ENCODE data around the gene CSTB. TPM values are rescaled to one million over a fixed set of nuclear protein-coding genes. Genes with fewer than 3 reads are reported as not detected.
A peak's percentile ranks its signal among the peaks of the same experiment; 100 is the strongest.

The CSTB gene
- total and polyA plus RNA-seq, 2 of the 8 experiments (the other 6 are each of a cell fraction or from before 2014, with no cell fraction given), result 53.8 to 64.1 TPM

DNA sequence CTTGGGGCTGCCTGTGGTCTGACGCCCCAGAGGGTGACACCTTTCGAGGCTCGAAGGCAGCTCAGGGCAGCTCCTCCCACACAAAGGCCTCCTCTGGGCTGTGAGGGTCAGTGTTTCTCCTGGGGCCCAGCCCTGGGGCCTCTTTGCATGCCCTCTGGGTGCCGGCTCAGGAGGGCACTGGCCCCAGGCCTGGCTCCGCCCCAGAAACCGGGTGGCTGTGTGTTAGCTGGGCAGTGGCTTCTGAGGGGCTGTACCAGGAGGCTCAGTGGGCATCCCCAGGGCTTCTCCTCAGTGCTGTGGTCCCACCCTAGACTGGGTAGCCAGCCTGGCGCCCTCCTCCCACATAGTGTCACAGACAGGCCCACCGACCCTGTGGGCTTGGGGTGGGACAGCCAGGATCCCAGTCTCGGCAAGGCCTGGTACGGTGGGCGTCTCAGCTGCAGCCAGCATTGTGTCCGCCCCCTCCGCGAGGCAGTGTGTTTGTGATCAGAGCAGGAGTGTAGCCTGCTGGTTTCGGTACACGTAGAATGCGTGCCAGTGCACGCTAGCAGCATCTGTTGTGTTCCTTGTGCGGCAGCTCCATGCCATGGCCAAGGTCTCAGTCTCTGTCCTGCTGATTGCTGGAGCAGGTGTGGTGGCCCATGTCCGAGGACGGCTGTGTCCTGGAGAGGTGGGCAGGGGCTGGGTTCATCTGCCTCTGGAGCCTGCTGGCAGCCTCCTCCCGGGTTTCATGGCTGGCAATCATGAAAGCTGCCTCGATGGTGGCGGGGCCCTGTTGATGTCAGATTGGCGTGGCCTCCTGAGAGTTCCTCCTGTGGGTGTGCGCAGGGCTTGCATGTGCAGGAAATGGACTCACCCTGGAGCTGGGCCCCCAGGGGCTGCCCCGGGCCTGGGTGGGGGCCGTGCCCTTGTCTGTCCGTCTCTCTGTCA is 41.3 kb upstream of the CSTB start:
- no peak overlapping the region for H3K4me2 ChIP-seq (ENCODE audit: insufficient read depth in 1 of 2, low read depth in 2 of 2, low read length in 2 of 2)
- no peak overlapping the region for H3K18ac ChIP-seq (ENCODE audit: extremely low read depth, low read length)
- peak overlapping the region; percentile 38 for H3K4ac ChIP-seq (replicated peaks; ENCODE audit: insufficient read length, low read depth, low read length)
- H3K9ac ChIP-seq (replicated peaks in 1 of 4; ENCODE audit: extremely low read depth in 1 of 4, low read depth in 3 of 4, low read length in 3 of 4), result no peak overlapping the region
- FAIRE-seq (no peak), DNase-seq (ENCODE audit: low read depth in 1 of 2, low spot score in 2 of 2) (no peak)
- H3K79me1 ChIP-seq (ENCODE audit: low read depth, low read length), result no peaks in the 10 kb centered on the region
- peak overlapping the region; percentile 40 for H4K91ac ChIP-seq (replicated peaks; ENCODE audit: insufficient read length, low read length)
- H3K56ac ChIP-seq (replicated peaks; ENCODE audit: insufficient read length, low read depth, low read length), result no peak overlapping the region
- H2BK5ac ChIP-seq (ENCODE audit: low read depth, low read length), result no peak overlapping the region
- no peak overlapping the region for H2AFZ ChIP-seq (ENCODE audit: low read length)
- no peaks in the 10 kb centered on the region for H3K36me3 ChIP-seq (ENCODE audit: control insufficient read depth in 2 of 4, insufficient read depth in 4 of 4, low read length in 3 of 4)
- H4K5ac ChIP-seq (ENCODE audit: insufficient read length, low read depth, low read length), result no peak overlapping the region
- peaks cover 1 to 2% of the 10 kb centered on the region in 2 experiments for H4K20me1 ChIP-seq (replicated peaks in 1 of 2; ENCODE audit: control insufficient read depth in 1 of 2, insufficient read depth in 2 of 2, low read length in 2 of 2)
- H2AK5ac ChIP-seq (ENCODE audit: low read depth, low read length), result 0 out of 2 replicates have a peak overlapping the region, but pooled peaks have one; percentile 24
- ChIA-PET POLR2A (ENCODE audit: partially characterized antibody) (interaction anchor here (0.7 kb wide), 1 partner anchor 158 kb away, joined by 3 read pairs; no protein-coding TSS in a partner anchor), CTCF (ENCODE audit: partially characterized antibody) (interaction anchor here (0.6 to 4.1 kb wide), 17 partner anchors 9 to 666 kb away, joined by 3 to 42 read pairs (median 4); partner anchors contain the start of gene RRP1)
- no peak overlapping the region for H2BK12ac ChIP-seq (ENCODE audit: low read depth, low read length)
- no peak overlapping the region for H3K23ac ChIP-seq (ENCODE audit: insufficient read length)
- 84% methylated on average over 28 of the region's 29 CpGs; no CpG with 5 or more reads in 1 of the 2 experiments for WGBS, 2 experiments (ENCODE audit: extremely low coverage in 1 of 2, insufficient coverage in 1 of 2, insufficient read length in 1 of 2, insufficient replicate concordance in 2 of 2, low coverage in 1 of 2, low lambda C conversion rate in 2 of 2, missing lambda C conversion rate in 1 of 2)
- peaks cover 2% of the 10 kb centered on the region; the same call in 1 of the 2 replicates for H3K23me2 ChIP-seq (ENCODE audit: low read depth, low read length)
- no peaks in the 10 kb centered on the region for H3K79me2 ChIP-seq (ENCODE audit: control insufficient read depth in 1 of 2, insufficient read depth in 2 of 2, low read length in 2 of 2)
- H4K8ac ChIP-seq (ENCODE audit: extremely low read depth, insufficient read depth, low read length), result no peak overlapping the region
- peak overlapping the region; percentile 92 for H2BK15ac ChIP-seq (ENCODE audit: low read length)
- H3K4me3 ChIP-seq (ENCODE audit: extremely low read depth in 1 of 4, insufficient read depth in 2 of 4, low read depth in 3 of 4, low read length in 4 of 4), result no peak overlapping the region
- no peak overlapping the region for H2BK120ac ChIP-seq (replicated peaks; ENCODE audit: low read depth, low read length)
- H3K4me1 ChIP-seq (replicated peaks in 1 of 4; ENCODE audit: control insufficient read depth in 3 of 4, insufficient read depth in 4 of 4, low read length in 3 of 4), result peaks cover 0 to 9% (median 8%) of the 10 kb centered on the region in 4 experiments; a peak in 6 of 7 replicates
- H3K27me3 ChIP-seq (replicated peaks in 1 of 4; ENCODE audit: control insufficient read depth in 3 of 4, extremely low read depth in 1 of 4, insufficient read depth in 3 of 4, low read length in 3 of 4), result no peaks in the 10 kb centered on the region
- H3K9me3 ChIP-seq (ENCODE audit: insufficient read depth in 2 of 2, low read depth in 1 of 2, low read length in 1 of 2), result peaks cover 0 to 15% of the 10 kb centered on the region in 2 experiments; a peak in 1 of 4 replicates
- H3K27ac ChIP-seq (ENCODE audit: low read depth, low read length), result 0 out of 2 replicates have a peak overlapping the region, but pooled peaks have one; percentile 48
- no peak overlapping the region for H3K14ac ChIP-seq (ENCODE audit: insufficient read length)
- no peak overlapping the region for H2BK20ac ChIP-seq (ENCODE audit: low read length)
- TF ChIP-seq ZNF274 (IDR thresholded peaks at IDR 0.05; ENCODE audit: borderline replicate concordance, extremely low read depth, low read length) (no peak), CREB1 (IDR thresholded peaks at IDR 0.05) (no peak), YY1 (IDR thresholded peaks at IDR 0.05; ENCODE audit: low read depth, low read length) (no peak), KDM4A (IDR thresholded peaks at IDR 0.05; ENCODE audit: low read depth, low read length, severe bottlenecking) (no peak), SUZ12 (IDR thresholded peaks at IDR 0.05; ENCODE audit: low read length) (no peak), CTBP2 (IDR thresholded peaks at IDR 0.05; ENCODE audit: borderline replicate concordance, insufficient read depth, insufficient read length, low read length) (no peak), JUN (IDR thresholded peaks at IDR 0.05; ENCODE audit: low read depth, low read length) (no peak), RNF2 (IDR thresholded peaks at IDR 0.05; ENCODE audit: borderline replicate concordance, low read depth, low read length, missing control alignments, poor library complexity, severe bottlenecking) (no peak), POLR2AphosphoS5 (IDR thresholded peaks at IDR 0.05; ENCODE audit: low read depth, low read length) (no peak), SIRT6 (IDR thresholded peaks at IDR 0.05; ENCODE audit: low read length) (no peak), MAX (IDR thresholded peaks at IDR 0.05) (no peak)
